Astrocyte (in vitro differentiated cells and primary cell): Measurements from ENCODE around the gene TRIP12.

Experiments
- EZH2 ChIP-seq: IDR thresholded peaks from 2 replicates; pipeline ENCODE4 v1.6.1; 2012; ENCODE audit warnings: mild to moderate bottlenecking, low read length, inconsistent platforms; ENCODE audit not compliant: insufficient read depth
- TF ChIP-seq, protein P1 (sequence below): IDR thresholded peaks from 2 replicates; pipeline ENCODE4 v1.5.1; 2011; ENCODE audit warnings: low read depth, mild to moderate bottlenecking, inconsistent platforms, low read length, moderate library complexity; ENCODE audit not compliant: insufficient read depth

DNA sequence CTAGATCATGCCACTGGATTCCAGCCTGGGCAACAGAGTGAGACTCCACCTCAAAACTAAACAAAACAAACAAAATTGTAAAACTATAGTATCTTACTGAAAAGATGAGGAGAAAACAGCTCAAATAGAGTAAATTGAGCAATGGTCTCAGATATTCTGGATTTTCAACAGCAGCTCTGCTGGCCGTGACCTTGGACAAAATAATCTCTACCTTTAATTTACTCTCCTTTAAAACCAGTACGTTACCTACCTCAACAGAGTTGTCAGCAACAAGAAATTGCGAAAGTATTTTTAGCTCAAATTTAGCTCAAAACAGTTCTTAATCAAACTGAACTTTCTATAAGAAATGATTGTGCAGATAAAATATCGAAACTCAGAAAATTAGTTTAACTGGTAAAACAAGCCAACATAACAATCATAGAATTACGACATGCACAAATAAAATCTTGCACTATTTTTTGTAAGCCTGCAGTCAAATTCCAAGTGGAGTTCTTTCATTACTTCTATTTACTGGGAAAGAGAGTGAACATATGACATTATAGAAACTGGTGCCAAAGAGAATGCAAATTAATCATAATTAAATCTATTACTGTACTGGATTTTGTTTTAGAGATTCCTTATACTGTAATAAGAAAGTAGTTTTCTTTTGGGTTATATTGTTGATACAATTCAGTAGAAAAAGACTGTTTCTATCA lies 40.8 kb downstream of the TRIP12 start:
- TF ChIP-seq, protein P1, sequence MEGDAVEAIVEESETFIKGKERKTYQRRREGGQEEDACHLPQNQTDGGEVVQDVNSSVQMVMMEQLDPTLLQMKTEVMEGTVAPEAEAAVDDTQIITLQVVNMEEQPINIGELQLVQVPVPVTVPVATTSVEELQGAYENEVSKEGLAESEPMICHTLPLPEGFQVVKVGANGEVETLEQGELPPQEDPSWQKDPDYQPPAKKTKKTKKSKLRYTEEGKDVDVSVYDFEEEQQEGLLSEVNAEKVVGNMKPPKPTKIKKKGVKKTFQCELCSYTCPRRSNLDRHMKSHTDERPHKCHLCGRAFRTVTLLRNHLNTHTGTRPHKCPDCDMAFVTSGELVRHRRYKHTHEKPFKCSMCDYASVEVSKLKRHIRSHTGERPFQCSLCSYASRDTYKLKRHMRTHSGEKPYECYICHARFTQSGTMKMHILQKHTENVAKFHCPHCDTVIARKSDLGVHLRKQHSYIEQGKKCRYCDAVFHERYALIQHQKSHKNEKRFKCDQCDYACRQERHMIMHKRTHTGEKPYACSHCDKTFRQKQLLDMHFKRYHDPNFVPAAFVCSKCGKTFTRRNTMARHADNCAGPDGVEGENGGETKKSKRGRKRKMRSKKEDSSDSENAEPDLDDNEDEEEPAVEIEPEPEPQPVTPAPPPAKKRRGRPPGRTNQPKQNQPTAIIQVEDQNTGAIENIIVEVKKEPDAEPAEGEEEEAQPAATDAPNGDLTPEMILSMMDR = no peak
- TF ChIP-seq EZH2 = no peak
